Smooth muscle cell of bladder (primary cell): ENCODE results near the gene KRT32. TPM values are rescaled to one million over a fixed set of nuclear protein-coding genes. Genes with fewer than 3 reads are reported as not detected.

ENCODE experiments used
- total RNA-seq: library from RNA; depleted of rRNA; stranded (reverse); fragments of >200 nt; gene quantifications from 2 replicates; pipeline ENCODE4 v1.2.3, GENCODE V29; 2014

The KRT32 gene
- total RNA-seq: under 0.01 TPM in 1 of 2 replicates, not detected in the other

DNA sequence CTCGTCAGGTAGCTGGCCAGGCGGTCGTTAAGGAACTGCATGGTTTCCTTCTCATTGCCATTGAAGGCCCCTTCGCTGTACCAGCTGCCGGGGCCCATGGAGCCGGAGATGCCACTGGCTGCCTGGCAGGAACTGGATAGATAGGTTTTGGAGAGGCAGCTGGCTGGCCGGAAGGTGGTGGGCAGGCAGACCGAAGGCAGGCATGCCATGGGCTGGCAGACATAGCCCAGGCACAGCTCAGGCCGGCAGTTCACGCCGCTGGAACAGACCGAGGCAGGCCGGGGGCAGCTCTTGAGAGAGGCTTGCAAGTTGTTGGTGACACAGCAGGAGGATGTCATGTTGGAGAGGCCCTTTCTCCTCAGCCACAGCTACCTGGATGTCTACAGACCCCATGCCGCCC, at the start of gene KRT32:
TSS of gene KRT32 (minus strand) at position 399 of the 400 bp plus-strand sequence. CDS start at position 338, 61 bp downstream.

DNA sequence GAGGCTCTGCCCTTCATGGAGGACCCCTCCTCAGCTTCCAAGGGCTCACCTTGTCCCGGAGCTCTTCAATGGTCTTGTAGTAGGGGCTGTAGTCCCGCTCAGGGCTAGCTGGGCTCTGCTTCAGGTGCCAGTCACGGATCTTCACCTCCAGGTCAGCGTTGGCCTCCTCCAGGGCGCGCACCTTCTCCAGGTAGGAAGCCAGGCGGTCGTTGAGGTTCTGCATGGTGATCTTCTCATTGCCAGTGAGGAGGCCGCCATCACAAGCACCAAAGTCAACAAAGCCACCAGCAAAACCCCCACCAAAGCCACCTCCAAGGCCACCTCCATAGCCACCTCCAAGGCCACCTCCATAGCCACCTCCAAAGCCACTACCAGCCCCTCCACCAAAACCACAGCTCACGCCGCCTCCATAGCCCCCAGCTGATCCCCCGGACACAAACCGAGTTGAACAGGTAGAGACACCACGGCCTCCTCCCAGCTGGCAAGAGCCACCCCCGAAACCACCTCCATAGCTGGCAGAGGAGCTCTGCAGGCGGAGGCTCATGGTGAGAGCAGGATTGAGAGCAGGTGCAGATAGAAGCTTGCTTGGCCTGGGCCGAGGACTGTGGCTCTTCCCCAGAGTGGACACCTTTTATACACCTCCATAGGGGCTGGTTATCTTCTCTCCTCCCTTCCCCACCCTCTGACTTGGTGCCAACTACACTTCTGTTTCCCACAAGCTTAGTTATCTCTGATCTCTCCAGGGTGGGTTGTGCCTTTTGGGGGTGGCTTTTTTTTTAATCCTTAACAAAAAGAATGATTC, 38.0 kb upstream of the KRT32 start, which contains the start of gene KRT13:
TSS of gene KRT13 (minus strand) at position 606 of the 802 bp plus-strand sequence. CDS start at position 544, 62 bp downstream.

DNA sequence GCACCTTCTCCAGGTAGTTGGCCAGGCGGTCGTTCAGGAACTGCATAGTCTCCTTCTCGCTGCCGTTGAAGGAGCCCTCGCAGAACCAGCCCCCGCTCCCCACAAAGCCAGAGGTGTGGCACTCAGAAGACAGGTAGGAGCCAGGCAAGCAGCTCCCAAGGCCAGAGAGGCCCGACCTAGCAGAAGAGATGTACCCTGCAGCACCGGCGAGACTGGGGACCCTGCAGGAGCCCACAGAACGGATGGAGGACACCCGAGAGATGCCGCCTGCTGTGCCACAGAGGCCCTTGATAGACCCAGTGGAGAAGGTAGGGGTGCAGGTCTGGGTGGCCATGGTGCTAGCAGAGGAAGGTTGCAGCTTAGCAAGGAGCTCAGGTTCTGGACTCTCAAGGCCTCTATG, 22.3 kb upstream of the KRT32 start, which contains the start of gene KRT36:
TSS of gene KRT36 (minus strand) at position 380 of the 400 bp plus-strand sequence. CDS start at position 334, 46 bp downstream.

DNA sequence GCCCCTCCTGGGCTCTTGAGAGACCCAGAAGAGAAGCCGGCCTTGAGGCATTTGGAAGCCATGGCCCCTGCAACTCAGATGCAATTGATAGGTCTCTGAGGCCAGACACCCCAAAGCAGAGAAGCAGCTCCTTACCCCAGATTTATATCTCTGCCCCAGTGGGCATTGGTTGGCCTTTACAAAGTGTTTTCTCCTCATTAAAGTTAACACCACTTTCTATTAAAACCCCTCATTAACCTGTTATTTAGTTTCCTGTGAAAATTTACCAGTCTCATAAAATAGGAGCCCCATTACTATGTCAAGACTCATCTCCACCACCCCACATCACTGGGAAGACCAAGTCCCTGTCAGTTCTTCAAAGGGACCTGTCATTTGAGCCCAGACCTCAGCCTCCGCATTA, 13.8 kb upstream of the KRT32 start, which contains the start of gene KRT35:
TSS of gene KRT35 (minus strand) at position 116 of the 400 bp plus-strand sequence. CDS start at position 62, 54 bp downstream.

DNA sequence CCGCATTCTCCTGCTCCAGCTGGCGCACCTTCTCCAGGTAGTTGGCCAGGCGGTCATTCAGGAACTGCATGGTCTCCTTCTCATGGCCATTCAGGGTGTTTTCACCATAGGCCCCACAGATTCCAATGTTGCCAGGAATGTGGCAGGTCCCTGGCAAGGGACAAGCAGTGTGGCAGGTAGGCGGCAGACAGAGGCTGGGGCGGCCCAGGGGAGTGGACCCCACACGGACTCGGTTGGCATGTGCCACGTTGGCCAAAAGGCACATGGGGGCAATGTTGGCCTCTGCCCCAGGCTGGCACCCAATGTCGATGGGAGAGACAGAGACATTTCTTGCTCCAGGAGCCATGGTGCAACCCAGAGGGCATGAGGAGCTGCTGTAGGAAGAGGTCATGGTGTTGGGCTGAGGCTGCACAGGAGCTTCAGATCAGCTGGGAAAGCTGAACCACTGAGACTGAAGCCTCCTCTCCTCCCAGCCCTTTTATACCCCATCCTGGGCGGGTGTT, 26.6 kb downstream of the KRT32 start, which contains the start of gene KRT38:
TSS of gene KRT38 (minus strand) at position 453 of the 503 bp plus-strand sequence. CDS start at position 391, 62 bp downstream.

DNA sequence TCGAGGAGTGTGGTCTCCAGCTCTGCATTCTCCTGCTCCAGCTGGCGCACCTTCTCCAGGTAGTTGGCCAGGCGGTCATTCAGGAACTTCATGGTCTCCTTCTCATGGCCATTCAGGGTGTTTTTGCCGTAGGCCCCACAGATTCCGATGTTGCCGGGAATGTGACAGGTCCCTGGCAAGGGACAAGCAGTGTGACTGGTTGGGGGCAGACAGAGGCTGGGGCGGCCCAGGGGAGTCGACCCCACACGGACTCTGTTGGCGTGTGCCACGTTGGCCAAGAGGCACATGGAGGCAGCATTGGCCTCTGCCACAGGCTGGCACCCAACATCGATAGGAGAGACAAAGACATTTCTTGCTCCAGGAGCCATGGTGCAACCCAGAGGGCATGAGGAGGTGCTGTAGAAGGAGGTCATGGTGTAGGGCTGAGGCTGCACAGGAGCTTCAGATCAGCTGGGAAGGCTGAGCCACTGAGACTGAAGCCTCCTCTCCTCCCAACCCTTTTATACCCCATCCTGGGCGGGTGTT, 43.0 kb downstream of the KRT32 start, which contains the start of gene KRT37:
TSS of gene KRT37 (minus strand) at position 475 of the 525 bp plus-strand sequence. CDS start at position 413, 62 bp downstream.

Other genes starting within 250 kb of the KRT32 start
- not detected in 2 replicates for gene KRTAP9-2, start 240.7 kb downstream of the KRT32 start, total RNA-seq
- not detected in 2 replicates for gene KRTAP9-3, start 234.9 kb downstream of the KRT32 start, total RNA-seq
- not detected in 2 replicates for gene KRTAP9-8, start 229.4 kb downstream of the KRT32 start, total RNA-seq
- not detected in 2 replicates for gene KRTAP9-4, start 217.7 kb downstream of the KRT32 start, total RNA-seq
- not detected in 2 replicates for gene KRTAP9-9, start 212.0 kb downstream of the KRT32 start, total RNA-seq
- not detected in 2 replicates for gene KRTAP9-6, start 202.0 kb downstream of the KRT32 start, total RNA-seq
- not detected in 2 replicates for gene KRTAP9-7, start 191.7 kb downstream of the KRT32 start, total RNA-seq
- not detected in 2 replicates for gene KRTAP29-1, start 164.5 kb downstream of the KRT32 start, total RNA-seq
- not detected in 2 replicates for gene KRTAP16-1, start 158.1 kb downstream of the KRT32 start, total RNA-seq
- not detected in 2 replicates for gene KRTAP17-1, start 151.7 kb downstream of the KRT32 start, total RNA-seq
- not detected in 2 replicates for gene KRT33A, start 116.6 kb downstream of the KRT32 start, total RNA-seq
- gene KRT33B, start 97.6 kb downstream of the KRT32 start, total RNA-seq: 0.14 and 0.18 TPM in 2 replicates
- 1.00 and 1.3 TPM in 2 replicates for gene KRT34, start 85.1 kb downstream of the KRT32 start, total RNA-seq
- not detected in 2 replicates for gene KRT31, start 69.8 kb downstream of the KRT32 start, total RNA-seq
- gene KRT37, start 42.8 kb downstream of the KRT32 start, total RNA-seq: not detected in 2 replicates
- 0.09 and 0.14 TPM in 2 replicates for gene KRT38, start 26.4 kb downstream of the KRT32 start, total RNA-seq
- gene KRT35, start 13.8 kb upstream of the KRT32 start, total RNA-seq: not detected in 2 replicates
- gene KRT36, start 22.5 kb upstream of the KRT32 start, total RNA-seq: not detected in 2 replicates
- gene KRT13, start 38.2 kb upstream of the KRT32 start, total RNA-seq: 0.28 and 0.65 TPM in 2 replicates
- 0.43 and 0.74 TPM in 2 replicates for gene KRT15, start 51.5 kb upstream of the KRT32 start, total RNA-seq
- 33.6 and 58.1 TPM in 2 replicates for gene KRT19, start 60.9 kb upstream of the KRT32 start, total RNA-seq
- not detected in 2 replicates for gene KRT9, start 104.7 kb upstream of the KRT32 start, total RNA-seq
- 0.14 and 0.18 TPM in 2 replicates for gene KRT14, start 119.5 kb upstream of the KRT32 start, total RNA-seq
- gene KRT16, start 145.4 kb upstream of the KRT32 start, total RNA-seq: 0.28 and 0.37 TPM in 2 replicates
- gene KRT17, start 157.2 kb upstream of the KRT32 start, total RNA-seq: 6.4 and 7.3 TPM in 2 replicates
- gene EIF1, start 221.5 kb upstream of the KRT32 start, total RNA-seq: 90.0 and 97.9 TPM in 2 replicates
- not detected in 2 replicates for gene GAST, start 244.9 kb upstream of the KRT32 start, total RNA-seq